Adrenal gland (tissue), 5 donors: ENCODE results near the gene SNRNP35.

Experiments
- POLR2A ChIP-seq, 2 donors: fragments of 450-650 bp; IDR thresholded peaks; one replicate each; pipeline ENCODE4 v1.6.1; 2017; ENCODE audit warnings: antibody characterized with exemption in 2 of 2, mild to moderate bottlenecking in 2 of 2, moderate library complexity in 1 of 2
- TF ChIP-seq, protein P1 (sequence below), 6 experiments: fragments of 450-650 bp in 4 of 6; fragments of 200-600 bp in 2 of 6; sonication (generic) in 1 of 6; IDR thresholded peaks; 1 replicate in 5 of 6; 2 replicates in 1 of 6; pipeline versions ENCODE4 v1.5.1 to v1.8.0; 2016 to 2021; ENCODE audit warnings: antibody characterized with exemption in 6 of 6, mild to moderate bottlenecking in 2 of 6, moderate library complexity in 1 of 6
- donor health status: DM: no; HTN: no; CAD: no.

DNA sequence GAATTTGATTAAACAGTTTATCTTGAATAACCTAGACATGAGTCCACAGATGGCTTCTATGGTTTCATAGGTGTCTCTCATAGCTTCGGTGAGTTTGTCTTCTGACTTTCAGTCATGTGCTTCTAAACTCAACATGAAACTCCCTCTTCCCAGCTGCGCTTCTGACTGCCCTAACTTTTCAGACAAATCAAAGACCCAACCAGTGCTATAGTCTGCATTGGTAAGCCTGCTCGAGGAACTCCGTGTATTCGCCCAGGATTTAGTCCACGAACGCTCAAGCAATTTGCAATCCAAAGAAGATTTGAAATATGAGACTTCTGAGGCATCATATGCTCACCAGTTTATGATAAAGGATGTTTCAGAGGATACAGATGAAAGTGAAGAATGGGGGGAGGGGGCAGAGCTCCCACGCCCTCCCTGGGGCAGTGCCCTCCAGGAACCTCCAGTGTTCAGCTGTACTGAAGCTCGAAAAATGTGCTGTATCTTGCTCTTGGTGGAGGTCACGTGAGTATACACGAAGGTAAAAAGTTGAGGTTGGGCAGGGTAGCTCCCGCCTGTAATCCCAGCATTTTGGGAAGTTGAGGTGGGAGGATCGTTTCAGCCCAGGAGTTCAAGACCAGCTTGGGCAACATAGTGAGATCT, 16.3 kb upstream of the SNRNP35 start:
- TF ChIP-seq, protein P1, sequence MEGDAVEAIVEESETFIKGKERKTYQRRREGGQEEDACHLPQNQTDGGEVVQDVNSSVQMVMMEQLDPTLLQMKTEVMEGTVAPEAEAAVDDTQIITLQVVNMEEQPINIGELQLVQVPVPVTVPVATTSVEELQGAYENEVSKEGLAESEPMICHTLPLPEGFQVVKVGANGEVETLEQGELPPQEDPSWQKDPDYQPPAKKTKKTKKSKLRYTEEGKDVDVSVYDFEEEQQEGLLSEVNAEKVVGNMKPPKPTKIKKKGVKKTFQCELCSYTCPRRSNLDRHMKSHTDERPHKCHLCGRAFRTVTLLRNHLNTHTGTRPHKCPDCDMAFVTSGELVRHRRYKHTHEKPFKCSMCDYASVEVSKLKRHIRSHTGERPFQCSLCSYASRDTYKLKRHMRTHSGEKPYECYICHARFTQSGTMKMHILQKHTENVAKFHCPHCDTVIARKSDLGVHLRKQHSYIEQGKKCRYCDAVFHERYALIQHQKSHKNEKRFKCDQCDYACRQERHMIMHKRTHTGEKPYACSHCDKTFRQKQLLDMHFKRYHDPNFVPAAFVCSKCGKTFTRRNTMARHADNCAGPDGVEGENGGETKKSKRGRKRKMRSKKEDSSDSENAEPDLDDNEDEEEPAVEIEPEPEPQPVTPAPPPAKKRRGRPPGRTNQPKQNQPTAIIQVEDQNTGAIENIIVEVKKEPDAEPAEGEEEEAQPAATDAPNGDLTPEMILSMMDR (IDR thresholded peaks at IDR 0.05), result no peak
- no peak for TF ChIP-seq POLR2A (IDR thresholded peaks at IDR 0.05)
